Measurements from ENCODE around the gene GLB1L3. TPM values are rescaled to one million over a fixed set of nuclear protein-coding genes. Genes with fewer than 3 reads are reported as not detected.
A peak's percentile ranks its signal among the peaks of the same experiment; 100 is the strongest.

Gene GLB1L3
- total RNA-seq, 3 donors from 2014 or later = 1.0 to 1.6 TPM; not detected in 1

DNA sequence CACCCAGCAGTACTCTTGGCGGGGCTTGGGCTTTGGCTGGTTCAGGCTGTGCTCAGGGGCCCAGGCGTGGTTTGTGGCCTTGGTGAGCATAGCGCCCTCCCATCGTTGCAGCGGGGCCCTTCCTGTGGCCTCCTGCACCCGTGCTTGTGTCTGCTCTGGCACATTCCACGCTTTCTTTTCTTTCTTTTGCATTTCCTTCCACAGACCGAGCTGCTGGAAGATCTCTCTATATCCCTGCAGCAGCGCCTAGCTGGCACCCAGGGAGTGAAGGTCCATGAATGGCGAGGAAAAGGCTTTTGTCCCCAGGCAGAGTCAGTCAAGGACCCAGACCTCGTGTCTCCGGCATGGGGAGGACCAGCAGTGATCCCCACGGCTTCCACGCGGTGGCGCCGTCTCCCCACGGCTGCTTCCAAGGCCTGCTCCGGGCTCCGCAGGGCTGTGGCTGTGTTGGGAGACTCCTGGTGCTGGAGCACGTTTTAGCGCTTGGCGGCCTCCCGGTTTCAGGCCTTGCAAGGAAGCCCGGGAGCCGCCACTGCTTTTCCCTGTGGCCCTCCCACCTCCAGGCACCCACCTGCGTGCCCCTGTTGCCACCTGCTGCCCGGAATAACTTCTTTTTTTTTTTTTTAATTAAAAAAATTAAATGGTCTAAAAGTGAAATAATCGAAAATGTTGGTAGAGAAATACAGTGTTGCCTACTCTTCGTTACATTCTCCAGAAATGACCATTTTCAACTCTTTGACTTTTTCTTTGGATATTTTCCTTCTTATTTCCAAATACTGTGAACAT, 84.1 kb downstream of the GLB1L3 start:
- TF ChIP-seq POLR2AphosphoS5 (IDR thresholded peaks at IDR 0.05) (no peak), CTCF (IDR thresholded peaks at IDR 0.05) (peak in 2 of 3 donors; percentile 71 to 86), POLR2A (IDR thresholded peaks at IDR 0.05) (no peak)
- no peak overlapping the region for H3K27ac ChIP-seq
- H3K4me1 ChIP-seq = no peaks in the 10 kb centered on the region
- H3K4me3 ChIP-seq = no peak overlapping the region
- intact Hi-C loops (cut with DNase I; ENCODE audit: low total_unique reads) = no loop called here
- no peaks in the 10 kb centered on the region for H3K36me3 ChIP-seq
- H3K9me3 ChIP-seq = no peaks in the 10 kb centered on the region
- DNase-seq (ENCODE audit: low spot score in 2 of 2) = peak; percentile 57 to 79
- H3K27me3 ChIP-seq = no peaks in the 10 kb centered on the region

- DNase-seq (ENCODE audit: low spot score in 2 of 2) = peak in 1 of 2 donors; percentile 45
- intact Hi-C loops (cut with DNase I; ENCODE audit: low total_unique reads) = no loop called here
These were observed 85.5 kb downstream of the GLB1L3 start for GRCh38 chr11:134361661-134362060.

GRCh38 chr11:134362192-134362901, 86.2 kb downstream of the GLB1L3 start:
- DNase-seq (ENCODE audit: low spot score in 2 of 2) = peak in 1 of 2 donors; percentile 45
- intact Hi-C loops (cut with DNase I; ENCODE audit: low total_unique reads) = no loop called here
- no peaks in the 10 kb centered on the region for H3K4me1 ChIP-seq

More at GRCh38 chr11:134361661-134362060, 85.5 kb downstream of the GLB1L3 start:
- no peaks in the 10 kb centered on the region for H3K27me3 ChIP-seq
- no peak overlapping the region for H3K27ac ChIP-seq
- TF ChIP-seq POLR2AphosphoS5 (IDR thresholded peaks at IDR 0.05) = no peak
- no peak for TF ChIP-seq CTCF (IDR thresholded peaks at IDR 0.05)
- no peak for TF ChIP-seq POLR2A (IDR thresholded peaks at IDR 0.05)
- no peaks in the 10 kb centered on the region for H3K36me3 ChIP-seq
- no peak overlapping the region for H3K4me3 ChIP-seq
- no peaks in the 10 kb centered on the region for H3K4me1 ChIP-seq
- no peaks in the 10 kb centered on the region for H3K9me3 ChIP-seq

GRCh38 chr11:134363161-134363560, 87.0 kb downstream of the GLB1L3 start:
- H3K27ac ChIP-seq = no peak overlapping the region
- intact Hi-C loops (cut with DNase I; ENCODE audit: low total_unique reads) = no loop called here

More at GRCh38 chr11:134362192-134362901, 86.2 kb downstream of the GLB1L3 start:
- Histone ChIP-seq H3K36me3 (no peaks in the 10 kb centered on the region), H3K9me3 (no peaks in the 10 kb centered on the region), H3K27me3 (no peaks in the 10 kb centered on the region), H3K4me3 (no peak overlapping the region), H3K27ac (no peak overlapping the region)
- no peak for TF ChIP-seq POLR2A (IDR thresholded peaks at IDR 0.05)
- TF ChIP-seq CTCF (IDR thresholded peaks at IDR 0.05) = no peak
- no peak for TF ChIP-seq POLR2AphosphoS5 (IDR thresholded peaks at IDR 0.05)

More at GRCh38 chr11:134363161-134363560, 87.0 kb downstream of the GLB1L3 start:
- Histone ChIP-seq H3K4me1 (no peaks in the 10 kb centered on the region), H3K9me3 (no peaks in the 10 kb centered on the region), H3K4me3 (no peak overlapping the region), H3K27me3 (no peaks in the 10 kb centered on the region), H3K36me3 (no peaks in the 10 kb centered on the region)
- DNase-seq (ENCODE audit: low spot score in 2 of 2) = peak in 1 of 2 donors; percentile 25
- TF ChIP-seq POLR2A (IDR thresholded peaks at IDR 0.05) (no peak), CTCF (IDR thresholded peaks at IDR 0.05) (no peak), POLR2AphosphoS5 (IDR thresholded peaks at IDR 0.05) (no peak)

All from breast epithelium (tissue), 4 donors.